SK-MEL-5 (cell line): ENCODE data around the gene PRKCZ. TPM values are rescaled to one million over a fixed set of nuclear protein-coding genes. Genes with fewer than 3 reads are reported as not detected.
"Not testable (repeated sequence)": the region's sequence is repeated elsewhere in the genome, so short reads cannot be mapped to it uniquely, and the experiment has no call there.

Experiments used
- DNase-seq: peaks from one replicate; pipeline ENCODE4 v3.0.0-alpha.2; 2016; ENCODE audit warnings: low read depth, low spot score
- in situ Hi-C: cut with HindIII; loops from 2 replicates; pipeline ENCODE4 v1.10.0; 2016; ENCODE audit warnings: low sequenced_read_pairs, high pct_unique_total_duplicates, low pct_unique_long_range_greater_than_20kb
- total RNA-seq: library from RNA; depleted of rRNA; stranded (reverse); fragments of >200 nt; shearing (Covaris generic); gene quantifications from 2 replicates; pipeline ENCODE4 v1.2.3, GENCODE V29; 2014

PRKCZ gene
- total RNA-seq, 1 experiment from 2014 or later: 19.8 TPM

DNA sequence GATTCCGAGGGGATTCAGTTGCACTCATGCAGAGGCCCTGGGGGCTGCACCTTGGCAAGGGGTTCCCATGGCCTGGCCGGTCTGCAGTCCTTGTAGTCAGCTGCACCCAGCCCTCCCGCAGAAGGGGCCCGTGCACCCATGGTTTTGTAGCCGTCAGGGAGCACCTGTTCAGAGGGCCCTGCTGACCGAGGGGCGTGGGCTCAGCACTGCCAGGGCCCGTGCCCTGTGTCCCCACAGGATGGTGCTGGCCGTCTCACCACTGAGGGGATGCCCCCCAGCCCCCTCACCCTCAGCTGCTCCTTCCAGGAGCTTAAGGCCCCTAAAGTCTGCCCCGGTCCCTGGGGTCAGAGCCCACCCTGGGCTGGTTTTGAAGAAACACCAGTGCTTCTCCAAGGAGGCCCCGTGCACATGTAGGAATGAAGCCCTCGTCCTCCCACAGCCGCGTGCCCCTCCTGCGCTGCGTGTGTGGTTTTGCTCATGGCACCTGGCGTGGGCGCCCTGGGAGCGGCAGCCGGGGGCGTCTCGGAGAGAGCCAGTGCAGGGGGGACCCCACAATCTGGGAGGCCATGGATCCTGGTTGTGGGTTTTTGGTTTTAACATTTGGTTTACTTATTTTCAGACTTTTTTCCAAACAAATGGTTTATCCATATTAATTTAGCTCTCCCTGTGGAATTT lies 40.1 kb downstream of the PRKCZ start:
- no peak for DNase-seq
- in situ Hi-C loops: no loop called here

DNA sequence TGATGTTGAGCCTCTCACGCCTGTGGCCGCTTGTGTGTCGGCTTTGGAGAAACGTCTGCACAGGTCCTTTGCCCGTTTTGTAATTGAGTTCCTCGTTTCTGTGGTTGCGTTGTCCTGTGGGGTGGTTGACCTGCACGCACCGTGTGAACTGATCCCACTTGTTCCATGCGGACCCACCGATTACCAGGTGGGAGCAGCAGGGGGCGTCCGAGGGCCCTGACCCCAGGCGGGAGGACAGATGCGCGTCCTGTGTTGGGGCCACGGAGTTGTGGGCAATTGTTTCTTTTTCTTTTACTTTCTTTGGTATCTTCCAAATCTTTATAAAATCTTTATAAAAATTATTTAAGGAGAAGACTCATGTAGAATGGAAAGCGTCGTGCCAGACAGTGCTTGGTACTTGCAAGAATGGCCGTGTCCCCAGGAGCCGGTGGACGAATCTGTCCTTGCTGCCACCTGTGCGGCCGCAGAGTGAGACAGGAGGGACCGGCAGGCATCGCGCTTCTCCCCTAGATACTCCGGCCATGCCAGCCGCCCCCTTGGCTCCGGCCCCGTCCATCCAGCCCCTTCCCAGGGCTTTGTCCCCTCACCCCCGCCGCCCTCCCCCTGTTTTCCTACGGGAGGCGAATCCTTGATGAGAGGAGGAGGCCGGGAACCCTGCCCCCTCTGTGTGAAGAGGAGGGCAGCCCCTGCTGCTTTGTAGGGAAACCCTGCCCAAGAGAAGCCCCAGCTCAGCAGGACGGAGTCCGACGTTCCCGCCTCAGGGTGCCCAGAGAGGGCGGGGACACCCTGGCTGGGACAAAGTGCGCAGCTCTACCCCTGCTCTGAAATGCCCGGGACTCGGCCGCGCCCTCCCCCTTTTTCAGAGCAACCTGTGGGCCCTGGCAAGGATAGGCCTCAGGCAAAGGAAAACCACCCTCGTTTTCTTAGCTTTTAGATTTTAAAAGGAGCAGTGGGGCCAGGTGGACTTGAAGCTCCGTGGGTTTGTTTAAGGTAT lies 41.7 kb downstream of the PRKCZ start:
- in situ Hi-C loops: no loop called here

DNA sequence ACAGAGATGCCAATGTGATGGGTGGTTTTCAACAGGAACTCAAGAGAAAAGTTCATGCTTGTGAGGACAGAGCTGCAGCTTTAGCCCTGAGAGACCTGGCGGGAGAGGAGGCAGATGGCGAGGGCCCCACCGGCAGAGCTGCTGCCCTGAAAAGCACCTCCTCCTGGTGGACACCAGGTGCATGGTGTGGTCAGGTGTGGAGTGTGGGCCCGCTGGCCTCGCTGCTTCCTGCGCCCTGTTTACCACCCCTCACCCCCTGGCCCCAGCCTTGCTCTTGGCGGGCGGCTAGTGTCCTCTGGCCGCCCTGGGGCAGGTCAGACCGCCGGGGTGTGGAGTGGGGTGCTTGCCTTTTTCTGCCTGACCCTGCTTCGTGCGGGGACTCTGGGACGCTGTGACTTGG lies 42.8 kb downstream of the PRKCZ start:
- no peak for DNase-seq
- in situ Hi-C loops: no loop called here

More for the DNA sequence above, 41.7 kb downstream of the PRKCZ start:
- peak; percentile 51 for DNase-seq

DNA sequence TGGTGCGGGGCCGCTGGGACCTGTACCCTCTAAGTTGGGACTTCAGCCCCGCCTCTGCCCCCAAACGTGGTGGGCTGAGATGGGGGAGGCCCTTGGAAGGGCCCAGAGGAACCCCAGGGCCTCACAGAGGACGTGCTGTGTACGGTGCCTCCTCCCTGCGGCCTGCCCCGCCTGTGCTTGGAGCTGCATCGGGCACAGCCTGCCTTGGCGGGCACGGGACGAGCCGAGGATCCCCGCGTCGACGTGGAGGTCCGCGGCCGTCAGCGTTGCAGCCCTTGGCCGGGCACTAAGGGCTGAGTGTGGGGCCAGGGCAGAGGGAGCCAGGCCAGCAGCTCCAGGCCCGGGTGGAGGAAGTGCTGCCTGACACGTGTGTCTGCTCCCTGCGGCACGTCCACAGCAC lies 43.4 kb downstream of the PRKCZ start:
- in situ Hi-C loops: no loop called here

DNA sequence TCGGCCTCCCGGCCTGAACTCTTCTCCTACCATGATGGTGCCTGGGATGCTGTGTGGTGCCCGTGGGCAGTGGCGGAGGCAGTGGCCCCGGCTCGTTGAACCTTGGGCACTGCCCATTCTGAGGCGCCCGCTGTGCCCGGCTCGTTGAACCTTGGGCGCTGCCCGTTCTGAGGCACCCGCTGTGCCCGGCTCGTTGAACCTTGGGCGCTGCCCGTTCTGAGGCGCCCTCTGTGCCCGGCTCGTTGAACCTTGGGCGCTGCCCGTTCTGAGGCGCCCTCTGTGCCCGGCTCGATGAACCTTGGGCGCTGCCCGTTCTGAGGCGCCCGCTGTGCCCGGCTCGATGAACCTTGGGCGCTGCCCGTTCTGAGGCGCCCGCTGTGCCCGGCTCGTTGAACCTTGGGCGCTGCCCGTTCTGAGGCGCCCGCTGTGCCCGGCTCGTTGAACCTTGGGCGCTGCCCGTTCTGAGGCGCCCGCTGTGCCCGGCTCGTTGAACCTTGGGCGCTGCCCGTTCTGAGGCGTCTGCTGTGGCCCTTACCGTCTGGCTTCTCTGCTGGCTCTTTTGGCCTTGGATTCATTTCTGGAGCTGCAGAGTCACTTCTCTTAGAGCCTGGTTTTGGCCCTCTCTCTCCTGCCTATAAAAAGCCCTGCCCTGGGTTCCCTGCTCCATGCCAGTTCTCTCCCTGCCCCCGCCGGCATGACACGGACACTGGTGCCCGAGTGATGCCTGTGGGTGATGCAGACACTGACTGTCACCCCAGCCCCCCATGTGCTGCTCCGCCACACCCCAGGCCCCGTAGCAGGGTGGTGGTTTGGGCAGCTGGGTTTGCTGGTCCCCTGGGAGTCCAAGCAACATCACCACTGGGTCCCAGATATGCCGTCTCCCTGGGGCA lies 44.3 kb downstream of the PRKCZ start:
- DNase-seq, in situ Hi-C loops: not testable (repeated sequence)

More for the DNA sequence above, 43.4 kb downstream of the PRKCZ start:
- DNase-seq: no peak

DNA sequence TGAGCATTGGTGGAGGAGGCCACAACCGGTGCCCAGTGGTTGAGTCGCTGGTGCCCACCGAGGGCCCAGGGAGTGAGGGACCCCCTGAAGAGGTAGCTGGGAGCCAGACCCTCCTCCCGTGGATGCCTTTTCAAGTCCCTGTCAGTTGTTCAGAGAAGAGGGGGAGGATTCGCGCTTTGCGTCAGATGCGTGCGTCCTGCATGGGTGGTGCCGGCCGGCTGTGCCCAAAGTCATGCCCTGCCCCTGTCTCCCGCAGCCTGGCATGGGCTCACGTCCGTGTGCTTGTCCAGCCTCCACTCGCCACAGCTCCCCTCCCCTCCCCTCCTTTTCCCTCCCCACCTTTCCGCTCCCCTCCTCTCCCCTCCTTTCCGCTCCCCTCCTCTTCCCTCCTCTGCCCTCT lies 45.2 kb downstream of the PRKCZ start:
- DNase-seq: no peak
- in situ Hi-C loops: no loop called here

DNA sequence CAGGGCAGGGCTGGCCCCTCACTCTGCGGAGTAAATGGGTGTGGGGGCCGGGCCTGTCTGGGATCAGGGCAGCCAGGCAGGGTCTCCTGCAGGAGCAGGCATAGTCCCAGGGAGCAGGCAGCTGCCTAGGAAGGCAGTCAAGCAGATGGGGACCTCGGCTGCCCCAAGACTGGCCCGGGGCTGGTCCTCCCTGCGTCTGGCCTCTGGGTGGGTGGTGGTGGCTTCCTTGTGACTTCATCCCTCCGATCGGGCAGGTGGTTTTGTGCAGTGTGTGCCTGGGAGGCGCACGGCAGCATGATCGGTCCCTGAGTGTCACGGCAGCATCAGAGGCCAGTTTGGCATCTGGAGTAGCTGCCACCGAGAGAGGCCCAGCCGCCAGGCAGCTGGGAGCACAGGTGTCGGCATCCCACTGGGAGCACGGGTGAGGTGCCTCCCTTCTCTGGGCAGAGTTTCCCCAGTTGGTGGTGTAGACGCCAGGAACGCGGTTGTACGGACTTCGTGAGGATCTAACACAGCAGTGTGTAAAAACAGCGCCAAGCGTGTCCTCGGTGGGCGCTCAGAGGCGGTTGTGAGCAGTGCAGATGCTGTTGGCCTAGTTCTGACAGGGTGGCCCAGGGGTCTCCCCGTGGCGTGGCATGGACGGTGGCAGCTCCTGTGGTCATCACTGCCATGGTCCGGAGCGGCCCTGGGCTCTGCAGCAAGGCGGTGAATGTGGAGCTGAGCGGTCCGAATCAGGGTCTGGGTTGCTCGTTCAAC lies 45.9 kb downstream of the PRKCZ start:
- DNase-seq: no peak
- in situ Hi-C loops: no loop called here

DNA sequence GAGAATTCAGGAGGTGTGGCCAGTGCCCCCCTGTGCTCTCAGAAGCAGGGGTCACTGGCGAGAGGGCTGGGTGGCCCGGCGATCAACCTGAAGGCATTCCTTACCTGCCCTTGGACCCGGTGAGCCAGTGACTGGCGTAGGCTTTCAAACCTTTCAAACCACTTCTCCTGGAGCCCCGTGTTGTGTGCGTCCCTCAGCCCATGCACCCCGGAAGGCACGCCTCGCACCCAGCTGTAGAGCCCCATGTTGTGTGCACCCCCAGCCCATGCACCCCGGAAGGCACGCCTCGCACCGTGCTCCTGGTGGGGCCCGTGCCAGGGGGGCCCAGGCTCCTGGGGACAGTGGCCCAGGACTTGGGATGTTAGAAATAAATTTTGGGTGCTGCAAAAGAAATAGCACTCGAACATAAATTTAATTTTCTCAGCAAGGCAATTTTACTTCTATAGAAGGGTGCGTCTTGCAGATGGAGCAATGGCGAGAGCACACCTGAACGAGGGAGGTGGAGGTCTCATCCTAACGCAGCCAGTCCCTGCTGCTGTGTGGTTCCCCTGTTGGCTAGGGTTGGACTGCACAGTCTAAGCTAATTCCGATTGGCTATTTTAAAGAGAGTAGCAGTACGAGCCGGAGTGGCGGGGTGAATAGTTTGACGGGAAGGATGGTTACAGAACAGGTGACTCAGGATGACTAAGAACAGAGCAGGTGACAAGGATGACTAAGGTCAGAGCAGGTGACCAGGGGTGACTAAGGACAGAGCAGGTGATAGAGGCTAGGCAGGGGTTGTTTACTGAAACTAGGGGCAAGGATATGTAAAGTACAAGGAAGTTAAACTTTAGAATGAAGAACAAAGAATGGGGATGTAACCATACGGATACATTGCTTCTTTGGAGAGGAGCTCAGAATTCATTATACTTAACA lies 47.4 kb downstream of the PRKCZ start:
- DNase-seq: no peak
- in situ Hi-C loops: no loop called here

DNA sequence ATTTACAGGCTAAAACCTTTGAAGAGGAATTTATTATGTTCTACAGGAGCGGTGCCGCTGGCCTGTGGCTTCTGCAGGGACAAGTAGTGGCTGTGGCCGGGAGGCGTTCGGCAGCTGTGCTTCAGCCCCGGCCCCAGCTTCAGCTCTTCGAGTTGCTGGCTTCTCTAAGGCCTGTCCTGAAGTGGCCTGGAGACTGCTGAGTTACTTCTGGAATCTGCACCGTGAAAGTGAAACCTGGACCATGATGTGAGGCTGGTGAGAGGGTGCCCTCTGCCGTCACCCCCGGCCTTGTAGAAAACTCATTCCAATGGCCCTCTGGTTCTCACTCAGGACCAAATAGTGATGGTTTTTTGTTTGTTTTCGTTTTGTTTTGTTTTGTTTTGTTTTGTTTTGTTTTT lies 48.1 kb downstream of the PRKCZ start:
- no peak for DNase-seq
- in situ Hi-C loops: no loop called here

DNA sequence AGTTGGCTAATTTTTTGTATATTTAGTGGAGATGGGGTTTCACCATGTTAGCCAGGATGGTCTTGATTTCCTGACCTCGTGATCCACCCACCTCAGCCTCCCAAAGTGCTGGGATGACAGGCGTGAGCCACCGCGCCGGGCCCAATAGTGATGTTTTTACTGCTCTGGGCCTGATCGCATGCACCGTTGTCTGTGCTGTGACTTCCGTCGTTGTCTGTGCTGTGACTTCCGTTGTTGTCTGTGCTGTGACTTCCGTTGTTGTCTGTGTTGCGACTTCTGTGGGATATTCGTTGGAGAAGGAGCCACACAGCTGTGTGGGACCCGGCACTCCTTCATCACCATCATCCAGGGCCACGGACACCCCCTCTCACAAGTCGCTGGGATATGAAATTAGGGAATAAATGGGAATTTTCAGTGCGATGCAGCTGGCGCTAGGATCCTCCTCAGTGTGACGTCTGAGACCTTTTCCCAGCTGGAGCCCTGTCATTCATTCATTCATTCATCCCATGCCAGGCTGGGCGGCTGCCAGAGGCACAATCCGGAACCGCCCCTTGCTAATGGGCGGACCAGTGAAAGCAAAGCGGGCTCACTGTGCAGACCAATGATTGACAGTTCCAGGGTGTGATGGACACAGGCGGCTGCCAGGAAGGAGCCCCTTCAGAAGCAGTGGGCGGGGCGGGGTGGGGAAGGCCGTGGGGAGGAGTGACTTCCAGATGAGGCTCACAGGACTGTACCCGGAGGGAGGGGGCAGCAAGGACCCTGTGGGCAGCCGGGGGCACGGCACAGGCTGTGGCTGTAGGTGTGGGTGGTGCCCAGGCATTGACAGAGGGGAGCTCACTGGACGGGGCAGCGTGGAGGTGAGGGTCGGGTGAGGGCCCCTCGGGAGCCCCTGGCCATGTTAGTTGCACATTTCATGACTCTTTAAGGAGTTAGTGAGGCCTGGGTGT lies 48.9 kb downstream of the PRKCZ start:
- in situ Hi-C loops: no loop called here
- no peak for DNase-seq

DNA sequence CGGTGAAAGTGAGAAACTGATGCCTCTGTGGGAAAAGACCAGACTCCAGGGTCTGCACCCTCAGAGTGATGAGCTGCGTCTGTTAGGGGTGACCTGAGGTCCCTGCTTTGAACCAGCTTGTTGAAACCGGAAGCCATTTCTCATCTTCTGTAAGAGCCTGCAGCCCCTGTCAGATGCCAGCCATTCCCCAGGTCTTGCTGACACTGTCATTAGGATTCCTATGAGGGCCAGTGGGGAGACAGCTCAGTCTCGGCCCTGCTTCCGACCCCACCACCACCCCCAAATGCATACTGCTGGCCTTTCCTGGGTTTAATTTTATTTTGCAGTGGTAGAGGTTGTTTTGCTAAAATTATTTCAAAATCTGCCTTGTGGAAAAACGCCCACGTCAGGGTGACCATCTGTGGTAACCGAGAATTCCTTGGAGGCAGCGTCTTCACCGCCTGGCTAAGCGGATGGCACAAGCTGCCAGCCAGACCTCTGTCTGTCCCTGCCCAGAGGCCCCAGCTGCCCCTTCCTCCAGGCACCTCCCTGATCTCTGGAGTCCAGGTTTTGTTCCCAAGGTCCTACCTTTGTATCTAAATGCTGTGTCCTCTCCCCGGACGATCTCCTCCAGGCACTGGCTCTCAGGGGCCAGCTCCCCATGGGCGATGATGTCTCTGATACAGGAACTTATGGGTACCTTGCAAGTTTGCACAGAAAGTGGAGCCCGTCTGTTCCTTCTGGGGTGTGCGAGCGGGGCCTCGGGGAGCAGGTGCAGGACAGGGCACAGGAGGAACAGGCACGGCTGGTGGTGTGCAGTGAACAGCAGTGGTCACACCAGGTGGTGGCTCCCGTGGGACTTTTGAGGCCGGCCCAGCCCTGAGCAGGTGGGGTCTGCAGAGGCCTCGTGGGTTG lies 49.9 kb downstream of the PRKCZ start:
- in situ Hi-C loops: no loop called here
- no peak for DNase-seq

DNA sequence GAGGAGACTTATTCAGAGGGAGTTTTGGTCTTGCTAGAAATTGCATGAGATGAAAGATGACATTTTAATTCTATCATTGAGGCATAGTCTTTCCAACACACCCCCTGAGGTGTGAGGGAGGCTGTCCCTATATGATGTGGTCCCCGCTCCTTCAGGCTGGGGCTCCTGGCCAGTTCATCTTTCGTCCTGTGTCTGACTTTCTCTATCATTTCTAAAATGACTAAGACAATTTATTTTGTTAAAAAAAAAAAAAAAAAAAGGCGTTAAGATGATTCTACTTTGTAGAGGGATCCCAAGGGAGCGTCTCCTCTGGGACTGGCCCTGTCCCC lies 50.5 kb downstream of the PRKCZ start:
- no peak for DNase-seq
- in situ Hi-C loops: no loop called here

DNA sequence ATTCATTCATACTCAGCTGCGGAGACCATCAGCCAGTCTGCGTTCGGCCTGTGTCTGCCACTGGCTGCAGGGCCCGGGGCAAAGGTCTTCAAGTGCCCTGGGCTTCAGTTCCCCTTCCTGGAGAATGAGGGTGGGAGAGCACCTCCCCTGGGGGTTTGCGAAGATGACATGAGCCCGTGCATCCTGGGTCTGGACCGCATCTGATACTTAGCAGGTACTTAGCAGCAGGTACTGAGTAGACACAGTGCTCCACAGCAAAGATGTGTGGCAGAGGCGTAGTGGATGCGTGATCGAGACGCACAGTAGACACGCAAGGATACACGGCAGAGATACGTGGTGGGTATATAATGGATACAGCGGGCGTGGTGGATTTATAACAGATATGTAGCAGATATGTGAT lies 51.3 kb downstream of the PRKCZ start:
- DNase-seq: no peak
- in situ Hi-C loops: no loop called here

DNA sequence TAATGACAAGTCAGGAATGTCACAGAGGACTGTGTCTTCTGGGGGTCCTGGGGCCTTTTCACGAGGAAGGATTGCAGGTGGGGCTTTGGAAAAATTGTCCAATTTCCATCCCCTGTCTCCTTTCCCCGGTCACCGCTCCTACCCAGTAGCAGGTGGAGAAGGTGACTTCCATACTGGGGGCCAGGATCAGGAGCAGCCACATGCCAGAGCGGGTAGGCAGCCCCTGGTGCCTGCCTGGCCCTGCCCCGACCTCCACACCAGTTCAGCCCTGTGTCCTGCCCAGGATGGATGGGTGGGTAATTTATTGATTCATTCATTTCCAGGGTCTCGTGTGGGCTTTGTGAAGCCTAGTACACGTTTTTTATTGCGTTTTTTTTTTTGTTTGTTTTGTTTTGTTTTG lies 51.7 kb downstream of the PRKCZ start:
- in situ Hi-C loops: no loop called here
- no peak for DNase-seq

DNA sequence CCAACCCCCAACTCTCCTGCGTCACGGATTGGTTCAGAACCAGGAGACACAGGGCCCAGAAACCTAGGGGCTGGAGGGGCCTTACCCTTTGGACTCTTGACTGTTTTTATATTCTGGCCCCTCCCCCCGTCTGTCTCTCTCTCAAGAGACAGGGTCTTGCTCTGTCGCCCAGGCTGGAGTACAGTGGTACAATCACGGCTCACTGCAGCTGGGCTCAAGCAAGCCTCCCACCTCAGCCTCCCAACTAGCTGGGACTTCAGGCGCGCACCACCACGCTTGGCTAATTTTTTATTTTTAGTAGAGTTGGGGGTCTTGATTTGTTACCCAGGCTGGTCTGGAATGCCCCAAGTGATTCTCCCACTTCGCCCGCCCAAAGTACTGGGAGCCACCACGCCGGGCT lies 52.5 kb downstream of the PRKCZ start:
- DNase-seq: no peak
- in situ Hi-C loops: no loop called here
